Esophagus (tissue), 2 donors: Measurements from ENCODE around the gene AFAP1L1. TPM values are rescaled to one million over a fixed set of nuclear protein-coding genes. Genes with fewer than 3 reads are reported as not detected.
A peak's percentile ranks its signal among the peaks of the same experiment; 100 is the strongest.

Source experiments
- H3K27ac ChIP-seq, 2 donors: one replicate each; pipeline ENCODE4 v1.5.1; 2013; ENCODE audit warnings: low read depth in 2 of 2, mild to moderate bottlenecking in 2 of 2, inconsistent platforms in 1 of 2, low read length in 1 of 2, moderate library complexity in 1 of 2
- H3K27me3 ChIP-seq, 2 donors: one replicate each; pipeline ENCODE4 v1.6.1; 2013; ENCODE audit warnings: low read length in 2 of 2, control low read depth in 1 of 2, mild to moderate bottlenecking in 1 of 2; ENCODE audit not compliant: insufficient read depth in 2 of 2, control insufficient read depth in 1 of 2
- H3K36me3 ChIP-seq, 2 donors: one replicate each; pipeline ENCODE4 v1.6.1; 2013; ENCODE audit warnings: low read length in 1 of 2; ENCODE audit not compliant: control insufficient read depth in 2 of 2, insufficient read depth in 2 of 2
- H3K4me1 ChIP-seq, 2 donors: one replicate each; pipeline ENCODE4 v1.6.1; 2013; ENCODE audit warnings: low read length in 1 of 2; ENCODE audit not compliant: control insufficient read depth in 2 of 2, insufficient read depth in 2 of 2
- H3K4me3 ChIP-seq, 2 donors: one replicate each; pipeline ENCODE4 v1.5.1; 2013; ENCODE audit warnings: low read length in 2 of 2, mild to moderate bottlenecking in 2 of 2, low read depth in 1 of 2, moderate library complexity in 1 of 2
- H3K9me3 ChIP-seq, 2 donors: one replicate each; pipeline ENCODE4 v1.6.1; 2013; ENCODE audit warnings: mild to moderate bottlenecking in 2 of 2, low read depth in 1 of 2, low read length in 1 of 2, moderate library complexity in 1 of 2; ENCODE audit not compliant: control insufficient read depth in 2 of 2, insufficient read depth in 1 of 2
- WGBS, 2 donors: extraction: QIAGEN DNeasy Blood & Tissue Kit; methylation state at CpG; one replicate each; pipeline ENCODE4 v1.1.7; 2013; 5-methylcytosine and 5-hydroxymethylcytosine counted together
- polyA plus RNA-seq, 2 donors: library from polyadenylated mRNA; stranded (reverse); fragments of 200-250 nt; gene quantifications; one replicate each; pipeline ENCODE4 v1.2.3, GENCODE V29; 2013
- donor health status: healthy with polysubstance abuse.
- donor health status: Bipolar disorder and iron deficiency.

The AFAP1L1 gene
- 1 to 10 TPM; 2.1 to 2.6 TPM for polyA plus RNA-seq

DNA sequence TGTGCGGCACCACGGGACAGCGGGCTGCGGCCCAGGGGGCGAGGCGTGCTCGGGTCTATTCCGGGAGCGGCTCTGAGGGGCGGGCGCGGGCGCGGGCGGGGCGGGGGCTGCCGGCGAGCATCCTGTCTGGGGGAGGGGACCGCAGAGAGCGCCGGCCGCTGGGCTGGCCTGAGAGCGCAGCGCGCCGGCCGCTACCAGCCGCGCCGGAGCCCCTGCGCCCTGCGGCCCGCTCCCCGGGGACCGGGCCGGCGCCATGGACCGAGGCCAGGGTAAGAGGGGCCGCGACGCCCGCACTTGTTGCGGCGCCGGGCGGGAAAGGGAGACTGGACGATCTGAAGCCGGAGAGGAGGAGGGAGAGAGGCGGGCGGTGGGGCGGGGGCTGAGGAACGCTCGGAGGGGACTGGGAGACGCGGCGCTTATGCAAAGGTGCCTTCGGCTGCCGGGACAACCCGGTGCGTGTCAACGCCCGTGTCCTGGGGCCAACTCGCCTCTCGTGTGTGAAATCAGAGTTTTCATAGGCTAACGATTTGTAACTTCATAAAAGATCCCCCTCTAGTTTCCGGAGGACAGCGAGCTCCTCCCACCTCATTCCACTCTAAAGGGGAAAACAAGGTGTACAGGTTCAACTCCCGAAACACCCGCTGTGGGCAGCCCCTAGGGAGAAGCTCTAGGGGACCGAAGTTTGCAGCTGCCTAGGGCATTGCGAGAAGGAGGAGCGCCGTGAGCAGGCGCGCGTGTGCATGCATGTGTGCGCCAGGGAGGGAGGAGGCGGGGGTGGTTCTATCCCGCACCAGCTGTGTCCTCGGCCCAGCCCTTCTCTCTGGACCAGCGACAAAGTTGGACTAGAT, at the start of gene AFAP1L1:
Gene AFAP1L1 (plus strand): TSS at position 144 of the 848 bp plus-strand sequence. CDS start 110 bp downstream, at position 254.
- H3K27ac ChIP-seq: peak within 1 kb of the TSS; percentile 50 to 77
- 1% methylated on average over 59 to 81 of the region's 81 CpGs for WGBS, 2 donors
- H3K36me3 ChIP-seq: no peaks in the 10 kb centered on the region
- H3K27me3 ChIP-seq: no peaks in the 10 kb centered on the region
- peaks cover 0 to 2% of the 10 kb centered on the region in 2 donors for H3K9me3 ChIP-seq
- peak within 1 kb of the TSS; percentile 62 to 64 for H3K4me3 ChIP-seq
- H3K4me1 ChIP-seq: peaks cover 3 to 4% of the 10 kb centered on the region in 2 donors

DNA sequence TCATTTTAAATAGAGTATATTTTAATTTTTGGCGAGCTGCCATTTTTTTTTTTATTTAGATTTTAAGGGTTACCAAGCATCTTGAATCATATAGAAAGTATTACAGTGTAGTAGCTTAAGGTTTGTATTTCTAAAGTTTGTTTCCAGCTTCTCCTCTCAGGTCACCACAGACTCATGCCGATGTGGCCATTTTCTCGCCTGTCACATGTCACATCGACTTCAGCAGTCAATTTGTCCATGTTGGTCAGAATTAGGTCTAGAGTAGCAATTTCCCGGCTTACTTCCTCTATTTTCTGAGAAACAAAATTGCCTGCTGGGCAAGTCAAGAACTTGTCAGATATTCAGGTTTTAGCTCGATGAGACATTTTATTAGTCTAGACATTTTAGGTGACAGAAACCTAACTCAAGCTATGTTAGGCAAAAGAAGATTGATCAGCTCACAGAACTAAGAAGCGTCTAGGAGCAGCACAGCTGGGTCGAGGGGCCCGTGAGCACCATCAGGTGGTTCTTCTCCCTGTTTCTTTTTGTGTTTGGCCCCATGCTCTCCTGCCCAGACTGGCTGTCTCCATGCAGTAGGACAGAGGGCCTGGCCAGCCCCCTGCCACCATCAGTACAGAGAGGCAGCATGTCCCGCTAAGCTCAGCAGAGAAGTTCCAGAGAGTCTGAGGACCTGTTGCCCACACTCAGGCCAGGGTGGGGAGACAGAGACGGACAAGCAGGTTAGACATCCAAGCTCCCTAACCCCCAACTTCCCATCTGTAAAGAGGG, 48.4 kb upstream of the AFAP1L1 start:
- Histone ChIP-seq H3K27me3 (no peaks in the 10 kb centered on the region), H3K36me3 (peaks cover 0 to 3% of the 10 kb centered on the region in 2 donors), H3K9me3 (no peaks in the 10 kb centered on the region), H3K4me1 (peaks cover 0 to 7% of the 10 kb centered on the region in 2 donors), H3K4me3 (no peak overlapping the region), H3K27ac (no peak overlapping the region)
- 81 to 82% methylated on average over 11 of the region's 11 CpGs for WGBS, 2 donors

DNA sequence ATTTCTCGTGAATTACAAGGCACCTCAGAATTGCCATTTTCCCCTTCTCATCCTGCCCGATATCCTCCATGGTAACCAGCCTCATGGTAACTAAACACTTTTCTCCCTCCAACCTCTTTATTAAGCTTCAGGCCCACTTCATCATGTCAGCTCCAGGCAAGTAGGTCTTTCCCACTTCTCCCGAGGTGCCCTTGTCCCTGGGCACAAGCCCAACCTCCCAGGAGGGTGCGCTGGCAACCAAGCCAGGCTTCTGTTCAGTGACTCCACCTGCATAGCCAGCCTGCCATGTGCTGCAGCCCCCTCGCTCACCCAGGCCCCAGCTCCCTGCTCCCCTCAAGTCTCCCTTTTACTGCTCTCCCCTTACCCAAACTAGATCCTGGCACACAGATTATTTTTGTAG, 47.4 kb upstream of the AFAP1L1 start:
- H3K4me1 ChIP-seq: peaks cover 0 to 7% of the 10 kb centered on the region in 2 donors
- 80 to 82% methylated on average over 5 of the region's 5 CpGs for WGBS, 2 donors

DNA sequence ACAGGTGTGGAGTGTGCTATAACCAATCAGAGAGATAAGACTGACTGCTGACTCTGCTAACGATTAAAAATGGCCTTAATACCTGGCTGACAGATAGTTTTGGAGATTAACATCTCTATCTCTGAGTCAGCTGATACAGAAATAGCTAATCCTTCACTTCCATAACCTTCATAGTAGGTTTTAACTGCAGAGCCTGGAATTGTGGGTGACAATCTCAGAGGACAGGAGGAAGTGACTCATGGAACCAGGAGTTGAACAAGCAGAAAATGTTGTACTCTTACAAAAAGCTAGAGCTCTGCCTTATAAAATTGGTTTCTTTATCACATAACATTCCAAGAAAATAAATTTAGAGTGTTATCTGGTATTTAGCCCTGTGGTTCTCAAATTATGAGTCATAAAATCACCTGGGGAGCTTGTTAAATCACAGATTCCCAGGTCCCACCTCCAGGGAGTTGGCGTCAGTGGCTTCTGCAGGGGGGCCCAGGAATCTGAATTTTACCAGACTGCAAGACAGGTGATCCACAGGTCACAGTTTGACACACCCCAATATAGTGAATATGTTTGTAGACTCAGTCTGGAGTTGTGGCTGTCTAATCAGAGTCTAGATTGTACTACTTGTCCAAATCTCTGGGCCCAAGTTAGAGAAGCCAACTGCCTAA, 44.4 kb upstream of the AFAP1L1 start:
- Histone ChIP-seq H3K9me3 (no peaks in the 10 kb centered on the region), H3K4me1 (peaks cover 0 to 3% of the 10 kb centered on the region in 2 donors), H3K27ac (no peak overlapping the region), H3K4me3 (no peak overlapping the region), H3K27me3 (no peaks in the 10 kb centered on the region), H3K36me3 (no peaks in the 10 kb centered on the region)
- WGBS, 2 donors: 60 to 65% methylated on average over 2 of the region's 2 CpGs

More for the DNA sequence above, 47.4 kb upstream of the AFAP1L1 start:
- no peaks in the 10 kb centered on the region for H3K9me3 ChIP-seq
- no peak overlapping the region for H3K27ac ChIP-seq
- no peaks in the 10 kb centered on the region for H3K36me3 ChIP-seq
- H3K4me3 ChIP-seq: no peak overlapping the region
- H3K27me3 ChIP-seq: no peaks in the 10 kb centered on the region

DNA sequence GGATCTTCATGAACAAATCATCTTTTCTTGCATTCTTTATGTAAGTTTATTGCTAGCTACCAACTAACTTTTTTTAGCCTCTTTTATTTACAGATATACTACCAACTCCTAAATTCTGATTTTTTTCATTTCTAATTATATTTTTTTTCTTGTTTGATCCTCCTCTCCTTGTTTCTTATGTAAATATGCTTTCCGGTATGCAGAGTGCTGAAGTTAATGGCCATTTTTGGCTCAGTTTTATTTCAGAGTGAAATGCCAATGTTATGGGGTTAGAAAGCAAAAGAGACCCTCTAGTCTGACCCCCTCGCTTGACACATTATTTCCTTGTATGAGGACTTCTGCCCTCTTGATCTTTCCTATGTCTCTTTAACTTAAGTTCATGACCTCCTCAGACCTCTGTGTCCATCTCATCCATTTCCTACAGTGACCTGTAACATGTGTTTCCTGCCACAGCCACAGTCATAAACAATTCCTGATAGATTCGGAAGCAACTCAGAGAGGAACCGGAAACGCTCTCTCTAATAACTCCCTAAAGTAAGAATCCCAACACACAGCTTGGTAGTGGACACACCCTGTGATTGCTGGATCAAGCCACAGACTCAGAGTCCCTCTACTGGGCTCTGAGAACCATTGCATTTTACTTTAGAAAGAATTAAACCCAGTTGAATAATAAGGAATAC, 42.9 kb upstream of the AFAP1L1 start:
- H3K4me3 ChIP-seq: no peak overlapping the region
- no peaks in the 10 kb centered on the region for H3K4me1 ChIP-seq
- 32 to 33% methylated on average over 5 of the region's 5 CpGs for WGBS, 2 donors
- no peaks in the 10 kb centered on the region for H3K36me3 ChIP-seq
- no peaks in the 10 kb centered on the region for H3K9me3 ChIP-seq
- H3K27ac ChIP-seq: no peak overlapping the region
- H3K27me3 ChIP-seq: no peaks in the 10 kb centered on the region

DNA sequence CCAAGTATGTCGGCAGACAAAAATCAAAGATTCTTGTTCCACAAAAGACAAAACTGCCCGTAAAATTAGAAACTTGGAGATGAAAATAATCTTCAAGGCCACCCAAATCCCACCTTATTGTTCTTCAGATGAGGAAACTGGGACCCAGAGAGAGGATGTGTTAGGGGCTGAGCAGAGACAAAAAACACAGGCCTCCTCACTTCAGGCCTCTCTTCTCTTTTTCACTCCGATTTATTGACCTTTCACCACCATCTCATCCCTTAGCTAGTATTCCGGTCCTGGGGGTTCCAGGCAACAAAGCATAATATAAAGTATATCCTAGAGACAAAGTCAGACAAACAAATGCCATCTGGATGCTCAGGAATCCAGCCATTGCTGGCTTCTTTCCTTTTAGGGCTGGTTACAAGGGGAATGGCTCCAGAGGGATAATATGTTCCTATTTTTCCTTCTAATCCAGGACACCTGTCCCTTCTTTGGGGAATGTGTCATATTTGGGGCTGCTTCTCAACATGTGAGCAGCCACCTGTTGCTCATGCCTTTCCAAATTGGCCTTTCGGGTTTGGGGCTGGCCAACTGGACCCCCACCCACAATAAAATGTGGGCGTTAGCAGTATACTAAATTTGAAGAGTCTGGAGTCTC, 42.2 kb upstream of the AFAP1L1 start:
- Histone ChIP-seq H3K27ac (no peak overlapping the region), H3K4me1 (no peaks in the 10 kb centered on the region), H3K36me3 (no peaks in the 10 kb centered on the region), H3K9me3 (no peaks in the 10 kb centered on the region), H3K4me3 (no peak overlapping the region), H3K27me3 (no peaks in the 10 kb centered on the region)
- 50 to 54% methylated on average over 6 of the region's 6 CpGs for WGBS, 2 donors

DNA sequence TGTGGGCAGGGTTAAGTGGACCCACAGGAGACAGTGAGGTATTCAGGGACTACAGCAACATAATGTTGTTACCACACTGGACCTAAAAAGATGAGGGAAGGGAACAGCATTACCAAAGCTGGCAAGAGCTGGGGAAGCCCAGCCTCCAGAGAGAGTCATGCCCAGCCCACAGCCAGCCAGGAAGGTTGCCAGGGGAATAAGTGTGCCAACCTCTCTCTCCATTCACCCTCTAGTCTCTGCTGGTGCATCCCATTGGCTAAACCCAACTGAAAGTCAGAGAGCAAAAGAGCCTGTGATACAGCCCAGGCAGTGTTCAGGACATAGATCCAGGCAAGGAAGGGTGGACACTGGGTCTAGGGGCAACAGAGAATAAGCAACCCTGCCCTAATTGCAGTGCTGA, 35.8 kb upstream of the AFAP1L1 start:
- Histone ChIP-seq H3K27me3 (no peaks in the 10 kb centered on the region), H3K9me3 (no peaks in the 10 kb centered on the region), H3K4me1 (peaks cover 2 to 9% of the 10 kb centered on the region in 2 donors), H3K36me3 (peaks cover 0 to 2% of the 10 kb centered on the region in 2 donors), H3K4me3 (no peak overlapping the region), H3K27ac (no peak overlapping the region)

DNA sequence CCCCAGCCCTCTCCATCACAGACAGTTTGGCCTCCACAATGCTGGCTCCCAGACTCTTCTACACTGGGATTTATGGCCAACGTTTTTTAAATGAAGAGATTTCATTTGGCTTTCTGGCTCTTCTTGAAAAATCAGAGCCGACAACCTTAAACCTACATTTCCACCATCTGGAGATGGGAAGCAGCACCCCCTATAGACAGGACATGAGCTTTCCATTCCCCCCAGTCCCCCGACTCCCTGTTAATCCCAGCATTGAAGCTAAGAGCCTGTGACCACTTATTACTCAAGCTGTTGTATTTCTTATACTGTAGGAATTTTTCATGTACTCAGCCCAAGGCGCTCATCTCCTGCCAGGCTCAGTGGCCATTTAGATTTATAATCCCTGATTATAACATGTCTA, 34.0 kb upstream of the AFAP1L1 start:
- Histone ChIP-seq H3K27me3 (no peaks in the 10 kb centered on the region), H3K4me1 (peaks cover 2 to 9% of the 10 kb centered on the region in 2 donors), H3K4me3 (no peak overlapping the region), H3K27ac (no peak overlapping the region), H3K9me3 (no peaks in the 10 kb centered on the region), H3K36me3 (peaks cover 0 to 2% of the 10 kb centered on the region in 2 donors)
- 51 to 59% methylated on average over 4 of the region's 4 CpGs for WGBS, 2 donors
